Measurements from ENCODE around the gene ARL14EP. TPM values are rescaled to one million over a fixed set of nuclear protein-coding genes. Genes with fewer than 3 reads are reported as not detected.

Gene ARL14EP
- polyA plus RNA-seq, 1 donor from 2014 or later: 44.5 TPM

DNA sequence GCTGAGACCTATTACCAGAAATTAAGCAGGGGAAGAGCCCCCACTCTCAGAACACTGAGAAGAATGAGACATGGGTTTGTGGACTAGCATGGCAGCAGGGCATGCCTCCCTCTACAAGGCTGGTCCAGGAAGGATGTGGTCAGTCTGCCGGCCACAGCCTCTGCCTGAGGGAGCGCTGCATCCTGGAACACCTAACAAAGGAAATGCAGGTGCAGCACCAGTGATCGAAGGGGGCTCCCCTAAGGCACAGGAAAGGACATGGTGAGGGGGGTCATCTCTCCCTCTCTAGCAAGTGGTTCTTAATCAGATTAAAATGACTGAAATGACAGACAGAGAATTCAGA is 40.6 kb upstream of the ARL14EP start:
- Histone ChIP-seq H3K9me2 (ENCODE audit: insufficient read depth, low read length) (no peaks in the 10 kb centered on the region), H3K9me3 (ENCODE audit: low read length) (no peaks in the 10 kb centered on the region), H2AFZ (ENCODE audit: low read depth, low read length) (no peak overlapping the region), H3K79me2 (replicated peaks; ENCODE audit: insufficient read depth, low read length) (no peaks in the 10 kb centered on the region), H3K4me3 (ENCODE audit: low read length) (no peak overlapping the region), H3K27ac (ENCODE audit: low read length) (no peak overlapping the region), H3K9ac (ENCODE audit: low read length) (no peak overlapping the region), H4K20me1 (ENCODE audit: insufficient read depth) (no peaks in the 10 kb centered on the region), H3K4me2 (ENCODE audit: low read length) (no peak overlapping the region), H3K36me3 (ENCODE audit: insufficient read depth, low read length) (no peaks in the 10 kb centered on the region), H3F3A (ENCODE audit: insufficient read depth, low read length, poor library complexity, severe bottlenecking) (no peaks in the 10 kb centered on the region), H3K27me3 (ENCODE audit: insufficient read depth, low read depth, low read length) (no peaks in the 10 kb centered on the region)
- no peak for TF ChIP-seq RAD21 (conservative IDR thresholded peaks at IDR 0.05)
- no peak for TF ChIP-seq TAF1 (IDR thresholded peaks at IDR 0.05; ENCODE audit: low read depth)
- no peak for TF ChIP-seq EP300 (conservative IDR thresholded peaks at IDR 0.05; ENCODE audit: poor library complexity, severe bottlenecking)
- TF ChIP-seq, protein P1, sequence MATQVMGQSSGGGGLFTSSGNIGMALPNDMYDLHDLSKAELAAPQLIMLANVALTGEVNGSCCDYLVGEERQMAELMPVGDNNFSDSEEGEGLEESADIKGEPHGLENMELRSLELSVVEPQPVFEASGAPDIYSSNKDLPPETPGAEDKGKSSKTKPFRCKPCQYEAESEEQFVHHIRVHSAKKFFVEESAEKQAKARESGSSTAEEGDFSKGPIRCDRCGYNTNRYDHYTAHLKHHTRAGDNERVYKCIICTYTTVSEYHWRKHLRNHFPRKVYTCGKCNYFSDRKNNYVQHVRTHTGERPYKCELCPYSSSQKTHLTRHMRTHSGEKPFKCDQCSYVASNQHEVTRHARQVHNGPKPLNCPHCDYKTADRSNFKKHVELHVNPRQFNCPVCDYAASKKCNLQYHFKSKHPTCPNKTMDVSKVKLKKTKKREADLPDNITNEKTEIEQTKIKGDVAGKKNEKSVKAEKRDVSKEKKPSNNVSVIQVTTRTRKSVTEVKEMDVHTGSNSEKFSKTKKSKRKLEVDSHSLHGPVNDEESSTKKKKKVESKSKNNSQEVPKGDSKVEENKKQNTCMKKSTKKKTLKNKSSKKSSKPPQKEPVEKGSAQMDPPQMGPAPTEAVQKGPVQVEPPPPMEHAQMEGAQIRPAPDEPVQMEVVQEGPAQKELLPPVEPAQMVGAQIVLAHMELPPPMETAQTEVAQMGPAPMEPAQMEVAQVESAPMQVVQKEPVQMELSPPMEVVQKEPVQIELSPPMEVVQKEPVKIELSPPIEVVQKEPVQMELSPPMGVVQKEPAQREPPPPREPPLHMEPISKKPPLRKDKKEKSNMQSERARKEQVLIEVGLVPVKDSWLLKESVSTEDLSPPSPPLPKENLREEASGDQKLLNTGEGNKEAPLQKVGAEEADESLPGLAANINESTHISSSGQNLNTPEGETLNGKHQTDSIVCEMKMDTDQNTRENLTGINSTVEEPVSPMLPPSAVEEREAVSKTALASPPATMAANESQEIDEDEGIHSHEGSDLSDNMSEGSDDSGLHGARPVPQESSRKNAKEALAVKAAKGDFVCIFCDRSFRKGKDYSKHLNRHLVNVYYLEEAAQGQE (IDR thresholded peaks at IDR 0.05; ENCODE audit: borderline replicate concordance): no peak
- no peak for TF ChIP-seq SMC3 (conservative IDR thresholded peaks at IDR 0.05; ENCODE audit: poor library complexity)

DNA sequence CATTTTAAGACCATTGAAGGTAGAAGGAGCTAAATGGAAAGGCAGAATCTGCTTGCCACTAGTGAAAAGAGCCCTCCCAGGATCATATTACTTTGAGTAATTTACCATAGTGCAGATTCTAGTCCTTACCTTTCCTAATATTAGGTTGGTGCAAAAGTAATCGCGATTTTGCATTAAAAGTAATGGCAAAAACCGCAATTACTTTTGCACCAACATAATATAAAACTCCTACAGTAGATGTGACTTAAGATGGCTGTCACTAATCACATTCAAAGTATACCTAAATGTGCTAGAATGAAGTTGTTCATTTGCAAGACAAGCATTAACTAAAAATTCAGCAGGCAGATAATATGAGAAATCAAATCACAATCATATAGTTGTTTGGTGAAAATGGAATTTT is 38.1 kb upstream of the ARL14EP start:
- Histone ChIP-seq H3K9me2 (ENCODE audit: insufficient read depth, low read length) (no peaks in the 10 kb centered on the region), H3K79me2 (replicated peaks; ENCODE audit: insufficient read depth, low read length) (no peaks in the 10 kb centered on the region), H3K27ac (ENCODE audit: low read length) (no peak overlapping the region), H4K20me1 (ENCODE audit: insufficient read depth) (no peaks in the 10 kb centered on the region), H3K9ac (ENCODE audit: low read length) (no peak overlapping the region), H3K36me3 (ENCODE audit: insufficient read depth, low read length) (no peaks in the 10 kb centered on the region), H3F3A (ENCODE audit: insufficient read depth, low read length, poor library complexity, severe bottlenecking) (no peaks in the 10 kb centered on the region), H3K4me3 (ENCODE audit: low read length) (no peak overlapping the region), H3K9me3 (ENCODE audit: low read length) (no peaks in the 10 kb centered on the region), H2AFZ (ENCODE audit: low read depth, low read length) (no peak overlapping the region), H3K4me2 (ENCODE audit: low read length) (no peak overlapping the region), H3K27me3 (ENCODE audit: insufficient read depth, low read depth, low read length) (no peaks in the 10 kb centered on the region)
- TF ChIP-seq SMC3 (conservative IDR thresholded peaks at IDR 0.05; ENCODE audit: poor library complexity): no peak
- TF ChIP-seq MXI1 (conservative IDR thresholded peaks at IDR 0.05; ENCODE audit: poor library complexity, severe bottlenecking): no peak
- TF ChIP-seq, protein P1 (IDR thresholded peaks at IDR 0.05; ENCODE audit: borderline replicate concordance): no peak
- no peak for TF ChIP-seq TAF1 (IDR thresholded peaks at IDR 0.05; ENCODE audit: low read depth)
- TF ChIP-seq EP300 (conservative IDR thresholded peaks at IDR 0.05; ENCODE audit: poor library complexity, severe bottlenecking): no peak
- TF ChIP-seq EZH2 (IDR thresholded peaks at IDR 0.05; ENCODE audit: borderline replicate concordance, insufficient read depth, low read length, poor library complexity, severe bottlenecking): no peak
- no peak for TF ChIP-seq POLR2AphosphoS5 (IDR thresholded peaks at IDR 0.05)
- no peak for TF ChIP-seq RAD21 (conservative IDR thresholded peaks at IDR 0.05)
- TF ChIP-seq, protein P2, sequence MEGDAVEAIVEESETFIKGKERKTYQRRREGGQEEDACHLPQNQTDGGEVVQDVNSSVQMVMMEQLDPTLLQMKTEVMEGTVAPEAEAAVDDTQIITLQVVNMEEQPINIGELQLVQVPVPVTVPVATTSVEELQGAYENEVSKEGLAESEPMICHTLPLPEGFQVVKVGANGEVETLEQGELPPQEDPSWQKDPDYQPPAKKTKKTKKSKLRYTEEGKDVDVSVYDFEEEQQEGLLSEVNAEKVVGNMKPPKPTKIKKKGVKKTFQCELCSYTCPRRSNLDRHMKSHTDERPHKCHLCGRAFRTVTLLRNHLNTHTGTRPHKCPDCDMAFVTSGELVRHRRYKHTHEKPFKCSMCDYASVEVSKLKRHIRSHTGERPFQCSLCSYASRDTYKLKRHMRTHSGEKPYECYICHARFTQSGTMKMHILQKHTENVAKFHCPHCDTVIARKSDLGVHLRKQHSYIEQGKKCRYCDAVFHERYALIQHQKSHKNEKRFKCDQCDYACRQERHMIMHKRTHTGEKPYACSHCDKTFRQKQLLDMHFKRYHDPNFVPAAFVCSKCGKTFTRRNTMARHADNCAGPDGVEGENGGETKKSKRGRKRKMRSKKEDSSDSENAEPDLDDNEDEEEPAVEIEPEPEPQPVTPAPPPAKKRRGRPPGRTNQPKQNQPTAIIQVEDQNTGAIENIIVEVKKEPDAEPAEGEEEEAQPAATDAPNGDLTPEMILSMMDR (IDR thresholded peaks at IDR 0.05; ENCODE audit: poor library complexity, severe bottlenecking): no peak

All from neural cell (in vitro differentiated cells).